ENCODE results near the gene IGF2R. TPM values are rescaled to one million over a fixed set of nuclear protein-coding genes. Genes with fewer than 3 reads are reported as not detected.
"Not testable (repeated sequence)": the region's sequence is repeated elsewhere in the genome, so short reads cannot be mapped to it uniquely, and the experiment has no call there.

Gene IGF2R
- total RNA-seq, 3 donors from 2014 or later = 60.4 to 112 (median 81.0) TPM

DNA sequence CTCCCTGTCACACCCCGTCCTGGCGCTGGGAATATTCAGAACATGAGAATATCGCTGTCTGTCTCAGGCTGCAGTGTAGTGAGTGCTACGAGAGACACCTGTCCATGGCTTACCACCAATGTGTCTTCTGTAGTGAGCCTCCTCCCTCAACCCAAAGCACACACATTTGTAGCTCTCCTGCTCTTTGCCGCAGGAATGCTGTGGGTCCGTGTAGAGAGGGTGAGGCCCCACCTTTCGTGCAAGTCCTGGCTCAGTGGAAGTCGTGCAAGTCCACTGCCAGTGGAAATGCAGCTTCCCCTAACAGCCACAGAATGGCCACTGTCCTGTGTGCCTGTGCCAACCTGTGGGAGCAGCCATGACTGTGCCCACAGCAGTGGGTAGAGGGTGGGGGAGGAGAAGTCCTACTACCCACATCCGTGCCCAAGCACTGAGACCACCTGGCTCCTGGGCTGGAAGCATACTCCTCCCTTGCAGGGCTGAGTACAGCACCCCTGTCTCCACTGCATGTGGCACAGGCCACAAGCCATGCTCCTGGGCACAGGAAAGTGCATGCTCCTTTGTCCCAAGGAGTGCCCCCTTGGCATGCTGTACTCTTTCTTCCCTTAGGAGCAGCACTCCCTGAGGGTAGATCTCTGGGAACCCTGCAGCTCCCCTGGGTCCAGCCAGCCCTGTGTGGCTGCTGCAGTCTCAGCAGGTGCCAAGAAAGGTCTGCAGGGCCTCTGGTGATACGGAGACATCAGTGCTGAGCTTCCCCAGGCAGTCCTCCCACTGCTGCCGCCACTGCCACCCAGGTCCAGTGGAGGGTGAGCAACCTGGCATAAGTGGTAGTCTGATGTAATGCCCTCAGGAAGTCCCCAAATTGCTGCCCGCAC is 28.0 kb downstream of the IGF2R start:
- Histone ChIP-seq H3K27ac (no peak overlapping the region), H3K27me3 (no peaks in the 10 kb centered on the region), H3K4me1 (no peaks in the 10 kb centered on the region), H3K4me3 (no peak overlapping the region), H3K9me3 (no peaks in the 10 kb centered on the region), H3K36me3 (no peaks in the 10 kb centered on the region)
- no peak for DNase-seq (ENCODE audit: low spot score in 2 of 2)
- intact Hi-C loops (cut with DNase I; ENCODE audit: low total_unique reads) = no loop called here
- TF ChIP-seq POLR2A (IDR thresholded peaks at IDR 0.05) = no peak
- TF ChIP-seq, protein P1, sequence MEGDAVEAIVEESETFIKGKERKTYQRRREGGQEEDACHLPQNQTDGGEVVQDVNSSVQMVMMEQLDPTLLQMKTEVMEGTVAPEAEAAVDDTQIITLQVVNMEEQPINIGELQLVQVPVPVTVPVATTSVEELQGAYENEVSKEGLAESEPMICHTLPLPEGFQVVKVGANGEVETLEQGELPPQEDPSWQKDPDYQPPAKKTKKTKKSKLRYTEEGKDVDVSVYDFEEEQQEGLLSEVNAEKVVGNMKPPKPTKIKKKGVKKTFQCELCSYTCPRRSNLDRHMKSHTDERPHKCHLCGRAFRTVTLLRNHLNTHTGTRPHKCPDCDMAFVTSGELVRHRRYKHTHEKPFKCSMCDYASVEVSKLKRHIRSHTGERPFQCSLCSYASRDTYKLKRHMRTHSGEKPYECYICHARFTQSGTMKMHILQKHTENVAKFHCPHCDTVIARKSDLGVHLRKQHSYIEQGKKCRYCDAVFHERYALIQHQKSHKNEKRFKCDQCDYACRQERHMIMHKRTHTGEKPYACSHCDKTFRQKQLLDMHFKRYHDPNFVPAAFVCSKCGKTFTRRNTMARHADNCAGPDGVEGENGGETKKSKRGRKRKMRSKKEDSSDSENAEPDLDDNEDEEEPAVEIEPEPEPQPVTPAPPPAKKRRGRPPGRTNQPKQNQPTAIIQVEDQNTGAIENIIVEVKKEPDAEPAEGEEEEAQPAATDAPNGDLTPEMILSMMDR (IDR thresholded peaks at IDR 0.05) = no peak
- no peak for TF ChIP-seq POLR2AphosphoS5 (IDR thresholded peaks at IDR 0.05)

DNA sequence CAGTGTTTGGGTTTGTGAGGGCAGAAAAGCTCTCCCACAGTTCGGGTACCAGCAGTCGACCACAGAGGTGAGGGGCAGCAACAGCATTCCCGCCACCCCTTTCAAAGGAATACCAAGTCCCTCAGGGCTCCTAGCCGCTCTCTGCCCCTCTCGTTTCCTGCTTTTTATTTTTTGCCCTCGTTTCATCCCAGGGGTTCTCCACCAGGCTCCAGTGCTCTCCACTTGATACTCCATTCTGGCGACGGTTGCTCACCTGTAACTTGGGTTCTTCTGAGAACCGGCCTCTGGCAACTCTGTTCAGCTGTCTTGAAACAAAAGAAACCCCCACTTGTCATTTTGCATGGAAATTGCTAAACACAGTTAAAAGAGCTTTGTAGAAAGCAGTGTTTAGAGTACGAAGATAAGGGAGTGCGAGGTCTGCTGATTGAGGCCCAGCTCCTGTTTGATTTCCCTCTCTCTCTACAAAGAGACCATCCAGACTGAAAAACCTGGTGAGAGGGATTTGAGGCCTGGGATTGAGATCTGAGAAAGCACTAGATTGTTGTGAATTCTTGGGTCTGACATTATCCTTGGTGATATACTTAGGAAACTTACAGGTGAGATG is 28.7 kb downstream of the IGF2R start:
- no peak overlapping the region for H3K27ac ChIP-seq
- H3K4me3 ChIP-seq = no peak overlapping the region
- no peaks in the 10 kb centered on the region for H3K4me1 ChIP-seq
- H3K27me3 ChIP-seq = no peaks in the 10 kb centered on the region
- H3K36me3 ChIP-seq = no peaks in the 10 kb centered on the region
- DNase-seq (ENCODE audit: low spot score in 2 of 2) = no peak
- no peaks in the 10 kb centered on the region for H3K9me3 ChIP-seq
- TF ChIP-seq, protein P1 (IDR thresholded peaks at IDR 0.05) = no peak
- TF ChIP-seq POLR2AphosphoS5 (IDR thresholded peaks at IDR 0.05) (no peak), POLR2A (IDR thresholded peaks at IDR 0.05) (no peak)
- intact Hi-C loops (cut with DNase I; ENCODE audit: low total_unique reads) = no loop called here

DNA sequence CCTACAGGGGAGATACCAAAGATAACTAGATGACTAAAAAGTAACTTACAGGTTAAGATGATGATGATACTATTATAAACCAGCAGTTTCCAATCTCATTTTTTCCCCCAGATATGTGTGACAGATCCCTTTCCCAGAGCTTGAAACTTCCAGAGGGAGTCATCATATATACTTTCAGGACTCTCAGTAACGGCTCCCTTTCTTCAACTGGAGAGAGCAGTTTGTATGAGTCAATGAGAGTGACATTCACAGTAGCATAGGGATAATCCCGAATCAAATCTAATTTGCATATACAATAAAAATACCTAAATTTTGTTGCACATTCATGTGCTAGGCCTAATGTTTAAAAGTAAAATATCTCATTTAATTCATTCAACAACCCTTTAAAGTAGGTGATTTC is 29.7 kb downstream of the IGF2R start:
- Histone ChIP-seq H3K36me3 (no peaks in the 10 kb centered on the region), H3K27me3 (no peaks in the 10 kb centered on the region), H3K4me1 (no peaks in the 10 kb centered on the region), H3K9me3 (no peaks in the 10 kb centered on the region), H3K27ac (no peak overlapping the region), H3K4me3 (no peak overlapping the region)
- DNase-seq (ENCODE audit: low spot score in 2 of 2) = no peak
- intact Hi-C loops (cut with DNase I; ENCODE audit: low total_unique reads) = no loop called here
- TF ChIP-seq POLR2A (IDR thresholded peaks at IDR 0.05) = no peak
- TF ChIP-seq POLR2AphosphoS5 (IDR thresholded peaks at IDR 0.05) = no peak
- TF ChIP-seq, protein P1 (IDR thresholded peaks at IDR 0.05) = no peak

DNA sequence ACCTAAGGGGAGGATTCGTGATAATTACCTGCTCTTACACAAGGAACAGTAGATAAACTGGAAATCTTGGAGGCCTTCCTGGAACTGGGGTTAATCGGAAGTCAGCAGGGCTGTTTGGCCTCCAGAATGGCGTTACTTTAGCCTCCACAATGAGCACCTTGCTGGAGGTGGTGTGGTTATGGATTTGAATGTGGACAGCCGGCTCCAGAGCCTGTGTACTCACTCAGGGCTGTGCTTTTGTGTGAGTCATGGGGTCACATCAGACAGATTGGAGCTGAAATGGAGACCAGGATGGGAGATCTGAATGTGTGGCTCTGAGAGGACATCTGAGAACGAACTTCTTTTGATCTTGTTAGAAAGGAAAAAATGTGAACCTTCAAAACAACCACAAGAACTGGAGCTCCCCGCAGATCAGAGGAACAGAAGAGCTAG is 30.4 kb downstream of the IGF2R start:
- no peak overlapping the region for H3K27ac ChIP-seq
- H3K4me1 ChIP-seq = no peaks in the 10 kb centered on the region
- H3K36me3 ChIP-seq = no peaks in the 10 kb centered on the region
- intact Hi-C loops (cut with DNase I; ENCODE audit: low total_unique reads) = no loop called here
- H3K9me3 ChIP-seq = no peaks in the 10 kb centered on the region
- DNase-seq (ENCODE audit: low spot score in 2 of 2) = no peak
- TF ChIP-seq POLR2A (IDR thresholded peaks at IDR 0.05) (no peak), POLR2AphosphoS5 (IDR thresholded peaks at IDR 0.05) (no peak)
- TF ChIP-seq, protein P1 (IDR thresholded peaks at IDR 0.05) = no peak
- no peak overlapping the region for H3K4me3 ChIP-seq
- no peaks in the 10 kb centered on the region for H3K27me3 ChIP-seq

DNA sequence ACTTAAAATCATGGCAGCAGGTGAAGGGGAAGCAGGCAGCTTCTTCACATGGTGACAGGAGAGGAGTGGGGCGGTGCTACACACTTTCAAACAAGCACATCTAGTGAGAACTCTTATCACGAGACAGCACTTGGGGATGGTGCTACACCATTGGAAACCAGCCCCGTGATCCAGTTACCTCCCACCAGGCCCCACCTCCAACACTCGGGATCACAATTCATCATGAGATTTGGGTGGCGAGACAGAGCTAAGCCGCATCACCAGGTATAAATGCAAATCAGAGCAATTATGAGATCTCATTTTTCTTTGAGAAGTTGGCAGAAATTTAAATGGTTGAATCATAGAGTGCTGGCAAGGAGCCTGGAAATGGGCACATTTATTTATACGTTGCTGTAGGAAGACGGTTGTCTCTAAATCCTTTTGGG is 31.4 kb downstream of the IGF2R start:
- H3K27me3 ChIP-seq = no peaks in the 10 kb centered on the region
- H3K4me3 ChIP-seq = no peak overlapping the region
- no peak for DNase-seq (ENCODE audit: low spot score in 2 of 2)
- TF ChIP-seq POLR2A (IDR thresholded peaks at IDR 0.05) (no peak), POLR2AphosphoS5 (IDR thresholded peaks at IDR 0.05) (no peak)
- TF ChIP-seq, protein P1 (IDR thresholded peaks at IDR 0.05) = no peak
- no peak overlapping the region for H3K27ac ChIP-seq
- H3K4me1 ChIP-seq = no peaks in the 10 kb centered on the region
- intact Hi-C loops (cut with DNase I; ENCODE audit: low total_unique reads) = no loop called here
- H3K9me3 ChIP-seq = no peaks in the 10 kb centered on the region
- no peaks in the 10 kb centered on the region for H3K36me3 ChIP-seq

DNA sequence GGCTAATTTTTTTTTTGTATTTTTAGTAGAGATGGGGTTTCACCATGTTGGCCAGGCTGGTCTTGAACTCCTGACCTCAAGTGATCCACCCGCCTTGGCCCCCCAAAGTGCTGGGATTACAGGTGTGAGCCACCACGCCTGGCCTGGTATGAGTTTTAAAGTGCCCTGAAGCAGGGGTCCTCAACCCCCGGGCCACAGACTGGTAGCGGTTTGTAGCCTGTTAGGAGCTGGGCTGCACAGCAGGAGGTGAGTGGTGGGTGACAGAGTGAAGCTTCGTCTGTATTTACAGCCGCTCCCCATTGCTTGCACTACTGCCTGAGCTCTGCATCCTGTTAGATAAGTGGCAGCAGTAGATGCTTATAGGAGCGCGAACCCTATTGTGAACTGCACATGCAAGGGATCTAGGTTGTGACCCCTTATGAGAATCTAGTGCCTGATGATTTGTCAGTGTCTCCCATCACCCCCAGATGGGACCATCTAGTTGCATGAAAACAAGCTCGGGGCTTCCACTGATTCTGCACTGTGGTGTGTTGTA is 32.1 kb downstream of the IGF2R start:
- intact Hi-C loops (cut with DNase I; ENCODE audit: low total_unique reads); DNase-seq (ENCODE audit: low spot score in 2 of 2); H3K4me1 ChIP-seq; H3K27ac ChIP-seq; H3K27me3 ChIP-seq; H3K36me3 ChIP-seq; H3K4me3 ChIP-seq; H3K9me3 ChIP-seq: not testable (repeated sequence)

Data from breast epithelium (tissue), 4 donors.